H1 (cell line): ENCODE measurements around the gene PDE1C. TPM values are rescaled to one million over a fixed set of nuclear protein-coding genes. Genes with fewer than 3 reads are reported as not detected.

Source experiments
- CTCF ChIA-PET: fragments of 300-600 bp; sonication (Branson Sonifier 250); formaldehyde crosslinking; loops from one replicate; lab custom pipeline; 2021; ENCODE audit not compliant: partially characterized antibody; lab: Charles Lee
- POLR2A ChIA-PET: fragments of 300-600 bp; sonication (Branson Sonifier 250); formaldehyde crosslinking; loops from one replicate; lab custom pipeline; 2021; ENCODE audit warnings: inconsistent platforms; ENCODE audit not compliant: partially characterized antibody; lab: Charles Lee
- DNase-seq, 2 experiments: peaks; one replicate each; pipeline versions ENCODE4 v3.0.0 to v3.0.0-alpha.2; 2010 to 2022; ENCODE audit warnings: low spot score in 2 of 2, low read depth in 1 of 2, mixed read lengths in 1 of 2
- FAIRE-seq: peaks from 2 replicates; lab custom pipeline; 2011; peaks lifted over from hg19 to GRCh38; lab: Jason Lieb, UNC
- H2AFZ ChIP-seq: 2 replicates; pipeline ENCODE4 v1.8.1; 2012; ENCODE audit warnings: low read length, inconsistent platforms
- H2AK5ac ChIP-seq: 2 replicates; pipeline ENCODE4 v1.6.1; 2013; ENCODE audit warnings: low read depth, low read length
- H2BK120ac ChIP-seq: replicated peaks from 2 replicates; pipeline ENCODE3; 2013; ENCODE audit warnings: low read depth, low read length, inconsistent platforms
- H2BK12ac ChIP-seq: 2 replicates; pipeline ENCODE4 v1.6.1; 2013; ENCODE audit warnings: low read depth, low read length
- H2BK15ac ChIP-seq: 2 replicates; pipeline ENCODE4 v1.6.1; 2013; ENCODE audit warnings: low read length
- H2BK20ac ChIP-seq: 2 replicates; pipeline ENCODE4 v1.6.1; 2013; ENCODE audit warnings: low read length
- H2BK5ac ChIP-seq: 2 replicates; pipeline ENCODE4 v1.6.1; 2013; ENCODE audit warnings: low read depth, low read length
- H3K14ac ChIP-seq: 2 replicates; pipeline ENCODE4 v1.6.1; 2013; ENCODE audit warnings: inconsistent platforms; ENCODE audit not compliant: insufficient read length
- H3K18ac ChIP-seq: 2 replicates; pipeline ENCODE4 v1.6.1; 2013; ENCODE audit warnings: low read length; ENCODE audit errors: extremely low read depth
- H3K23ac ChIP-seq: 2 replicates; pipeline ENCODE4 v1.6.1; 2013; ENCODE audit warnings: inconsistent platforms; ENCODE audit not compliant: insufficient read length
- H3K23me2 ChIP-seq: 2 replicates; pipeline ENCODE4 v1.6.1; 2013; ENCODE audit warnings: low read depth, low read length
- H3K27ac ChIP-seq: 2 replicates; pipeline ENCODE4 v1.6.1; 2011; ENCODE audit warnings: low read depth, low read length, inconsistent platforms
- H3K27me3 ChIP-seq, 4 experiments: replicated peaks in 1 of 4; 1 replicate in 1 of 4; 2 replicates in 3 of 4; pipeline versions ENCODE4 v1.6.1 to v1.8.1; 2011 to 2013; ENCODE audit warnings: low read length in 3 of 4, mild to moderate bottlenecking in 3 of 4, inconsistent platforms in 2 of 4, mixed read lengths in 2 of 4, moderate library complexity in 1 of 4; ENCODE audit not compliant: control insufficient read depth in 3 of 4, insufficient read depth in 3 of 4; ENCODE audit errors: extremely low read depth in 1 of 4
- H3K36me3 ChIP-seq, 4 experiments: 2 replicates each; pipeline versions ENCODE4 v1.6.1 to v1.8.1; 2011 to 2013; ENCODE audit warnings: mild to moderate bottlenecking in 4 of 4, low read length in 3 of 4, moderate library complexity in 2 of 4, control low read depth in 1 of 4, inconsistent platforms in 1 of 4; ENCODE audit not compliant: insufficient read depth in 4 of 4, control insufficient read depth in 2 of 4
- H3K4ac ChIP-seq: replicated peaks from 2 replicates; pipeline ENCODE3; 2013; ENCODE audit warnings: low read length, low read depth, mixed read lengths, inconsistent platforms; ENCODE audit not compliant: insufficient read length
- H3K4me1 ChIP-seq, 4 experiments: replicated peaks in 1 of 4; 1 replicate in 1 of 4; 2 replicates in 3 of 4; pipeline versions ENCODE4 v1.6.1 to v1.8.1; 2011 to 2013; ENCODE audit warnings: low read length in 3 of 4, inconsistent platforms in 2 of 4, mixed read lengths in 1 of 4; ENCODE audit not compliant: insufficient read depth in 4 of 4, control insufficient read depth in 3 of 4
- H3K4me2 ChIP-seq, 2 experiments: 2 replicates each; pipeline versions ENCODE4 v1.6.1 to v1.8.1; 2011 to 2013; ENCODE audit warnings: low read depth in 2 of 2, low read length in 2 of 2, control low read depth in 1 of 2, inconsistent platforms in 1 of 2, mild to moderate bottlenecking in 1 of 2; ENCODE audit not compliant: insufficient read depth in 1 of 2
- H3K4me3 ChIP-seq, 4 experiments: fragments of 200-600, 300-600 bp in 1 of 4; sonication (generic), shearing (Covaris generic), sonication (Bioruptor Twin) in 1 of 4; 2 replicates each; pipeline versions ENCODE4 v1.5.1 to v1.8.1; 2011 to 2016; ENCODE audit warnings: low read length in 4 of 4, low read depth in 3 of 4, control low read depth in 2 of 4, inconsistent platforms in 2 of 4, mild to moderate bottlenecking in 2 of 4, mixed read lengths in 1 of 4, moderate library complexity in 1 of 4; ENCODE audit not compliant: insufficient read depth in 2 of 4; ENCODE audit errors: extremely low read depth in 1 of 4
- H3K56ac ChIP-seq: replicated peaks from 2 replicates; pipeline ENCODE3; 2013; ENCODE audit warnings: low read depth, mild to moderate bottlenecking, mixed read lengths, low read length, inconsistent platforms; ENCODE audit not compliant: insufficient read length
- H3K79me1 ChIP-seq: 2 replicates; pipeline ENCODE4 v1.6.1; 2013; ENCODE audit warnings: low read depth, low read length, control low read depth
- H3K79me2 ChIP-seq, 2 experiments: 2 replicates each; pipeline versions ENCODE4 v1.6.1 to v1.8.1; 2012 to 2013; ENCODE audit warnings: low read length in 2 of 2, mild to moderate bottlenecking in 2 of 2, inconsistent platforms in 1 of 2; ENCODE audit not compliant: insufficient read depth in 2 of 2, control insufficient read depth in 1 of 2
- H3K9ac ChIP-seq, 4 experiments: replicated peaks in 1 of 4; 1 replicate in 1 of 4; 2 replicates in 3 of 4; pipeline versions ENCODE4 v1.6.1 to v1.8.1; 2011 to 2013; ENCODE audit warnings: low read depth in 3 of 4, low read length in 3 of 4, control low read depth in 2 of 4, mild to moderate bottlenecking in 2 of 4, moderate library complexity in 2 of 4, inconsistent platforms in 1 of 4; ENCODE audit errors: extremely low read depth in 1 of 4
- H3K9me3 ChIP-seq, 2 experiments: 2 replicates each; pipeline versions ENCODE4 v1.6.1 to v1.8.1; 2012 to 2013; ENCODE audit warnings: mild to moderate bottlenecking in 2 of 2, moderate library complexity in 2 of 2, control low read depth in 1 of 2, inconsistent platforms in 1 of 2, low read depth in 1 of 2, low read length in 1 of 2, mixed read lengths in 1 of 2; ENCODE audit not compliant: insufficient read depth in 2 of 2
- H4K20me1 ChIP-seq, 2 experiments: replicated peaks in 1 of 2; 2 replicates each; pipeline versions ENCODE3 to v1.8.1; 2011 to 2013; ENCODE audit warnings: inconsistent platforms in 2 of 2, low read length in 2 of 2, mild to moderate bottlenecking in 1 of 2; ENCODE audit not compliant: insufficient read depth in 2 of 2, control insufficient read depth in 1 of 2
- H4K5ac ChIP-seq: 2 replicates; pipeline ENCODE4 v1.6.1; 2013; ENCODE audit warnings: low read length, low read depth, mixed read lengths, inconsistent platforms; ENCODE audit not compliant: insufficient read length
- H4K8ac ChIP-seq: 2 replicates; pipeline ENCODE4 v1.8.0; 2013; ENCODE audit warnings: mild to moderate bottlenecking, moderate library complexity, low read length, inconsistent platforms; ENCODE audit not compliant: insufficient read depth; ENCODE audit errors: extremely low read depth
- H4K91ac ChIP-seq: replicated peaks from 2 replicates; pipeline ENCODE3; 2013; ENCODE audit warnings: low read length, mixed read lengths, inconsistent platforms; ENCODE audit not compliant: insufficient read length
- BRCA1 ChIP-seq: IDR thresholded peaks from 2 replicates; pipeline ENCODE4 v1.6.1; 2012; ENCODE audit warnings: low read depth, low read length, improper control_type of control experiment
- KDM5A ChIP-seq: fragments of 200-600 bp; IDR thresholded peaks from 2 replicates; pipeline ENCODE4 v1.7.1; 2012; ENCODE audit warnings: mild to moderate bottlenecking, low read length, inconsistent platforms, mixed read lengths
- POLR2AphosphoS5 ChIP-seq: IDR thresholded peaks from 2 replicates; pipeline ENCODE4 v1.6.1; 2011; ENCODE audit warnings: low read depth, low read length
- WGBS, 2 experiments: shearing (Covaris generic) in 1 of 2; methylation state at CpG; one replicate each; pipeline versions ENCODE4 v1.1.6 to v1.1.7; 2013 to 2015; ENCODE audit warnings: low lambda C conversion rate in 2 of 2, mixed read lengths in 2 of 2, inconsistent platforms in 1 of 2, low coverage in 1 of 2, missing lambda C conversion rate in 1 of 2; ENCODE audit not compliant: insufficient replicate concordance in 2 of 2, insufficient coverage in 1 of 2, insufficient read length in 1 of 2; ENCODE audit errors: extremely low coverage in 1 of 2, missing lambda C conversion rate in 1 of 2; 5-methylcytosine and 5-hydroxymethylcytosine counted together
- polyA plus RNA-seq, 7 experiments: library from polyadenylated mRNA; depleted of rRNA in 3 of 7; stranded (reverse) in 5 of 7; unstranded in 2 of 7; fragments of >200 nt in 5 of 7; fragments of 200-250 nt in 2 of 7; gene quantifications; 1 replicate in 5 of 7; 2 replicates in 1 of 7; 4 replicates in 1 of 7; pipeline versions ENCODE4 v1.2.1 to v1.2.3, GENCODE V29; 2011 to 2013; ENCODE audit warnings: missing spikeins in 2 of 7, mixed read lengths in 2 of 7
- total RNA-seq: library from RNA; stranded (reverse); fragmentation: NEBNext Ultra II Directional; extraction: Animal tissue kit (Norgen Biotek cat#: 25700); gene quantifications from 2 replicates; pipeline ENCODE4 v1.2.1, GENCODE V29; 2021

Gene PDE1C
- total and polyA plus RNA-seq, 2 of the 8 experiments (the other 6 are each of a cell fraction or from before 2014, with no cell fraction given): 0.11 to 1.1 TPM

DNA sequence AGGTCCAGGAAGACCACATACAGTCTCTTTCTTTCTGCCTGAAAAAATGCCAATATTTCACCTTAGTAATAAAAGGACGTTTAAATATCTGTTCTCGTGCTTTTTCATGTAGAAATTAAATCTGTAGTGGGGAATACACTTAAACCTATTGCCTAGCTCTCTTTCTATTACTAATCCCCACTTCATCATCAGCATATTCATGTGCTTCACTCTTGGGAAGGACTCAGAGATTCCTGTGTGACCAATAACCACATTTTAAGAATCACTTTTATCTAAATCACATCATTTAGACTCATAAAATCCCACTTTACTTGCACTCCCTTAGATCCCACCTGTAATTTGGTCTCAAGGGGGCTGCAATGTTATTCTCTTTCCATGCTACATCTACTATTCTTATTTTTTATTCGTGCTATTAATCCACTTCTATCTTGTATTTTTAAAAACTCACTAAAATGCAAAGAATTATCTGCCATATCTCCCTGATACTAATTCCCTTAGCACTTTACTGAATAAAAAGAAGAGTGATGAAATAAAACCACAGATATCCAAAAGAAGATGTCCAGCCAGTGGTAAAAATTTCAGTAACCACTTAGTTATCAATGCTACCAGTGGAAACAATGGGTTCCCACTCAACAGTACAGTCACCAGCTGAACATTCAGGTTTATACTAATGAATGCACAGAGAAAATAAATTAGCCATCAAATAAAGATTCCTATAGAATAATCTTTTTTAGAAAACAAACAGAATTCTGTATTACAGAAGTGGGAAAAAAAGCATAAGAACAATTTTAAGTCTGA is 281.1 kb downstream of the PDE1C start:
- WGBS, 2 experiments: 83% methylated on average over 3 of the region's 3 CpGs; no CpG with 5 or more reads in 1 of the 2 experiments
- no peak overlapping the region for H3K14ac ChIP-seq
- no peak overlapping the region for H3K9ac ChIP-seq
- no peak overlapping the region for H3K4ac ChIP-seq
- H3K9me3 ChIP-seq: no peaks in the 10 kb centered on the region
- no peak overlapping the region for H4K5ac ChIP-seq
- POLR2A ChIA-PET: no interaction called here
- H2AFZ ChIP-seq: no peak overlapping the region
- DNase-seq (no peak), FAIRE-seq (no peak)
- CTCF ChIA-PET: interaction anchor here (1.6 to 1.9 kb wide), 3 partner anchors 17 to 28 kb away, joined by 4 to 6 read pairs (median 4); no protein-coding TSS in a partner anchor
- no peak overlapping the region for H2BK5ac ChIP-seq
- no peaks in the 10 kb centered on the region for H3K23me2 ChIP-seq
- H2AK5ac ChIP-seq: no peak overlapping the region
- H2BK120ac ChIP-seq: no peak overlapping the region
- H2BK20ac ChIP-seq: no peak overlapping the region
- H3K4me2 ChIP-seq: no peak overlapping the region
- H3K23ac ChIP-seq: no peak overlapping the region
- H3K27me3 ChIP-seq: peaks cover 0 to 4% (median under 1%) of the 10 kb centered on the region in 4 experiments; a peak in 4 of 7 replicates
- H4K8ac ChIP-seq: no peak overlapping the region
- no peak overlapping the region for H3K18ac ChIP-seq
- H4K91ac ChIP-seq: no peak overlapping the region
- H3K79me2 ChIP-seq: no peaks in the 10 kb centered on the region
- no peak overlapping the region for H3K4me3 ChIP-seq
- H3K56ac ChIP-seq: no peak overlapping the region
- H4K20me1 ChIP-seq: no peaks in the 10 kb centered on the region
- H3K4me1 ChIP-seq: no peaks in the 10 kb centered on the region
- no peaks in the 10 kb centered on the region for H3K79me1 ChIP-seq
- no peak overlapping the region for H2BK15ac ChIP-seq
- H3K36me3 ChIP-seq: no peaks in the 10 kb centered on the region
- no peak overlapping the region for H3K27ac ChIP-seq
- H2BK12ac ChIP-seq: no peak overlapping the region
- TF ChIP-seq BRCA1: no peak
- no peak for TF ChIP-seq POLR2AphosphoS5
- no peak for TF ChIP-seq KDM5A
